K562 (cell line): ENCODE measurements around the gene GRSF1. TPM values are rescaled to one million over a fixed set of nuclear protein-coding genes. Genes with fewer than 3 reads are reported as not detected.

Experiments
- BACH1 ChIP-seq: fragments of 200-800 bp; sonication (Bioruptor generic); IDR thresholded peaks from 2 replicates; pipeline ENCODE4 v1.6.1; 2016; ENCODE audit warnings: missing genetic modification characterization, missing compliant biosample characterization
- CCNT2 ChIP-seq: IDR thresholded peaks from 2 replicates; pipeline ENCODE4 v1.6.1; 2011; ENCODE audit warnings: borderline replicate concordance, low read depth, mild to moderate bottlenecking, moderate library complexity, mixed read lengths, low read length; ENCODE audit not compliant: insufficient read length; ENCODE audit errors: extremely low read depth
- CREB1 ChIP-seq, 2 experiments: sonication (generic) in 1 of 2; formaldehyde crosslinking in 1 of 2; IDR thresholded peaks; 2 replicates each; pipeline versions ENCODE4 v1.6.1 to v1.8.0; 2012 to 2022; ENCODE audit warnings: inconsistent platforms in 1 of 2, mild to moderate bottlenecking in 1 of 2, missing genetic modification reagents in 1 of 2, moderate library complexity in 1 of 2
- EP300 ChIP-seq: IDR thresholded peaks from 2 replicates; pipeline ENCODE4 v1.6.1; 2012; ENCODE audit warnings: low read length, improper control_type of control experiment
- ESRRB ChIP-seq: fragments of 250-450 bp; sonication (Bioruptor Pico); IDR thresholded peaks from 2 replicates; pipeline ENCODE4 v1.5.0; 2020; ENCODE audit warnings: mild to moderate bottlenecking, moderate library complexity, borderline replicate concordance
- FOXA3 ChIP-seq, 2 experiments: fragments of 450-650 bp in 1 of 2; sonication (generic) in 1 of 2; formaldehyde crosslinking; IDR thresholded peaks in 1 of 2; conservative IDR thresholded peaks in 1 of 2; 2 replicates each; pipeline versions ENCODE4 v1.4.0 to v1.8.0; 2020 to 2022; ENCODE audit warnings: mild to moderate bottlenecking in 2 of 2, missing genetic modification reagents in 1 of 2
- HNRNPLL ChIP-seq: fragments of 200-400 bp; formaldehyde crosslinking; IDR thresholded peaks from 2 replicates; pipeline ENCODE4 v1.6.1; 2017; ENCODE audit warnings: low read length, low read depth, mild to moderate bottlenecking; ENCODE audit not compliant: poor library complexity, severe bottlenecking
- MAFG ChIP-seq: fragments of 450-650 bp; conservative IDR thresholded peaks from 2 replicates; pipeline ENCODE4 v1.6.1; 2016; ENCODE audit warnings: missing genetic modification characterization, missing compliant biosample characterization
- MCM7 ChIP-seq, 2 experiments: fragments of 450-650 bp; IDR thresholded peaks; 2 replicates each; pipeline ENCODE4 v1.6.1; 2016 to 2018
- MTA2 ChIP-seq: fragments of 450-650 bp; IDR thresholded peaks from 2 replicates; pipeline ENCODE4 v1.6.1; 2016; ENCODE audit warnings: low read depth
- MYNN ChIP-seq, 2 experiments: sonication (generic); formaldehyde crosslinking in 1 of 2; IDR thresholded peaks; 2 replicates each; pipeline versions ENCODE4 v1.5.0 to v1.6.1; 2016 to 2020; ENCODE audit warnings: antibody characterized with exemption in 1 of 2, missing genetic modification reagents in 1 of 2
- POLR2G ChIP-seq: fragments of 200-400 bp; formaldehyde crosslinking; IDR thresholded peaks from 2 replicates; pipeline ENCODE4 v1.6.1; 2017; ENCODE audit warnings: low read depth, mild to moderate bottlenecking, antibody characterized with exemption, low read length, moderate library complexity
- ZBED1 ChIP-seq: IDR thresholded peaks from 2 replicates; pipeline ENCODE4 v1.6.1; 2014
- ZFP36 ChIP-seq: fragments of 150-350 bp; IDR thresholded peaks from 2 replicates; pipeline ENCODE4 v1.6.1; 2018; ENCODE audit warnings: low read length, low read depth; ENCODE audit not compliant: partially characterized antibody
- ZNF347 ChIP-seq: fragments of 450-650 bp; formaldehyde crosslinking; IDR thresholded peaks from 2 replicates; pipeline ENCODE4 v1.4.0; 2020; ENCODE audit warnings: low read depth, mild to moderate bottlenecking, moderate library complexity
- ZSCAN32 ChIP-seq: fragments of 450-650 bp; formaldehyde crosslinking; IDR thresholded peaks from 2 replicates; pipeline ENCODE4 v1.4.0; 2020; ENCODE audit warnings: mild to moderate bottlenecking, moderate library complexity
- polyA plus RNA-seq, 8 experiments: library from polyadenylated mRNA; depleted of rRNA in 4 of 8; stranded (reverse) in 5 of 8; unstranded in 3 of 8; fragments of >200 nt; fragmentation: Nextera tagmentation in 2 of 8; fragmentation: Illumina TruSeq in 1 of 8; extraction: Ambion mirVana in 2 of 8; extraction: Trizol in 1 of 8; gene quantifications; 2 replicates each; pipeline versions ENCODE4 v1.2.1 to v1.2.3, GENCODE V29; 2011 to 2014; ENCODE audit warnings: inconsistent platforms in 1 of 8, missing spikeins in 1 of 8
- total RNA-seq, 7 experiments: library from RNA; depleted of rRNA in 6 of 7; stranded (reverse); fragments of >200 nt in 6 of 7; fragmentation: Illumina TruSeq in 2 of 7; extraction: Trizol in 2 of 7; gene quantifications; 2 replicates each; pipeline versions ENCODE4 v1.2.1 to v1.2.3, GENCODE V29; 2011 to 2021; ENCODE audit warnings: low replicate concordance in 1 of 7
- TF ChIP-seq, protein P1 (sequence below): sonication (generic); formaldehyde crosslinking; IDR thresholded peaks from 2 replicates; pipeline ENCODE4 v1.8.0; 2022; ENCODE audit warnings: mild to moderate bottlenecking, missing genetic modification reagents
- TF ChIP-seq, protein P2 (sequence below): fragments of 450-650 bp; IDR thresholded peaks from 2 replicates; pipeline ENCODE4 v1.6.1; 2016; ENCODE audit warnings: borderline replicate concordance
- TF ChIP-seq, protein P3 (sequence below): fragments of 450-650 bp; IDR thresholded peaks from 2 replicates; pipeline ENCODE4 v1.6.1; 2016; ENCODE audit warnings: missing biosample characterization, missing genetic modification characterization

The GRSF1 gene
- total and polyA plus RNA-seq, 9 of the 15 experiments (the other 6 are each of a cell fraction or from before 2014, with no cell fraction given) = 33.0 to 105 (median 76.0) TPM

DNA sequence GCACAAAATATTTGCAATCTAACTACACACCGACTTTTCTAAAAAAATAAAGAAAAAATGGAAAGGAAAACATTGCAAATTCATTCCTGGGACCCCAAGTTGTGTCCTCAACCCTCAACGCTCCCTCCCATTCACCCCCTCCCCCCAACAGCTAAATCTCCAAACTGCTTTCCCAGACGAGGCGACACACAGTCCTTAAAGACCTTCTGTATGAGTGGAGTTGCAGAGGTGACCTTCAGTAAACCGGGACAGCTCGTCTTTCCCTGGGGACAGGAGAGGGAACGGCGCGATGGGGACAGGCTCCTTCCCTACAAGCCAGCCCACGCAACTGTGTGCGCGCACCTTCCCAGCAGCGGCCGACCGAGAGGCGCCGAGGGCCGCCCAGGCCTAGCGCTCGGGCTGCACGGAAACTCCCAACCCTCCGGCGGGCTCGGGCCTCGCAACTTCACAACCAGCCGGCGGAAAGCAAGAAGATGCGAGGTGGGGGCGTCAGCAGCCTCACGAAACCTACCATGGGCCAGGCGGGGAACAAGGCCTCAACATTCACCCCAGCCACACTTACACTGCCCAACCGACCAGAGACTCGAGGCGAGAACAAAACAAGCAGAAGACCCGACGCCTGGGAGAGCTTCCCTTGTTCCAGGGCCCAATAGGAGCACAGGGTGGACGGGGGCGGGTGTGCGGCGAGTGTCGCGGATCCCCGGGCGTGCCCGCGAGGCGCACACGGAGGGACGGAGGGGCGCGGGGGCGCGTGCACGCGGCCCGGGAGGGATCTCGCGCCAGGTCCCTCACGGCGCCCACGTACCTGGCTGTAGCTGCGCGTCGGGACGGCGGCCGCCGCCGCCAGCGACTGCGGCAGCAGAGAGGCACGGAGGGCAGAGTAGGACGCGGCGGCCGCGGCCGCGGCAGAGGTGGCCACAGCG lies 763 bp downstream of the GRSF1 start (continued):
- TF ChIP-seq, protein P1, sequence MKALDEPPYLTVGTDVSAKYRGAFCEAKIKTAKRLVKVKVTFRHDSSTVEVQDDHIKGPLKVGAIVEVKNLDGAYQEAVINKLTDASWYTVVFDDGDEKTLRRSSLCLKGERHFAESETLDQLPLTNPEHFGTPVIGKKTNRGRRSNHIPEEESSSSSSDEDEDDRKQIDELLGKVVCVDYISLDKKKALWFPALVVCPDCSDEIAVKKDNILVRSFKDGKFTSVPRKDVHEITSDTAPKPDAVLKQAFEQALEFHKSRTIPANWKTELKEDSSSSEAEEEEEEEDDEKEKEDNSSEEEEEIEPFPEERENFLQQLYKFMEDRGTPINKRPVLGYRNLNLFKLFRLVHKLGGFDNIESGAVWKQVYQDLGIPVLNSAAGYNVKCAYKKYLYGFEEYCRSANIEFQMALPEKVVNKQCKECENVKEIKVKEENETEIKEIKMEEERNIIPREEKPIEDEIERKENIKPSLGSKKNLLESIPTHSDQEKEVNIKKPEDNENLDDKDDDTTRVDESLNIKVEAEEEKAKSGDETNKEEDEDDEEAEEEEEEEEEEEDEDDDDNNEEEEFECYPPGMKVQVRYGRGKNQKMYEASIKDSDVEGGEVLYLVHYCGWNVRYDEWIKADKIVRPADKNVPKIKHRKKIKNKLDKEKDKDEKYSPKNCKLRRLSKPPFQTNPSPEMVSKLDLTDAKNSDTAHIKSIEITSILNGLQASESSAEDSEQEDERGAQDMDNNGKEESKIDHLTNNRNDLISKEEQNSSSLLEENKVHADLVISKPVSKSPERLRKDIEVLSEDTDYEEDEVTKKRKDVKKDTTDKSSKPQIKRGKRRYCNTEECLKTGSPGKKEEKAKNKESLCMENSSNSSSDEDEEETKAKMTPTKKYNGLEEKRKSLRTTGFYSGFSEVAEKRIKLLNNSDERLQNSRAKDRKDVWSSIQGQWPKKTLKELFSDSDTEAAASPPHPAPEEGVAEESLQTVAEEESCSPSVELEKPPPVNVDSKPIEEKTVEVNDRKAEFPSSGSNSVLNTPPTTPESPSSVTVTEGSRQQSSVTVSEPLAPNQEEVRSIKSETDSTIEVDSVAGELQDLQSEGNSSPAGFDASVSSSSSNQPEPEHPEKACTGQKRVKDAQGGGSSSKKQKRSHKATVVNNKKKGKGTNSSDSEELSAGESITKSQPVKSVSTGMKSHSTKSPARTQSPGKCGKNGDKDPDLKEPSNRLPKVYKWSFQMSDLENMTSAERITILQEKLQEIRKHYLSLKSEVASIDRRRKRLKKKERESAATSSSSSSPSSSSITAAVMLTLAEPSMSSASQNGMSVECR = peak; percentile 77
- TF ChIP-seq EP300 = no peak
- no peak for TF ChIP-seq MAFG (tag)
- no peak for TF ChIP-seq MCM7 (IDR thresholded peaks at IDR 0.05)
- TF ChIP-seq POLR2G = peak; percentile 83; the same call in 1 of the 2 replicates
- TF ChIP-seq, protein P2, sequence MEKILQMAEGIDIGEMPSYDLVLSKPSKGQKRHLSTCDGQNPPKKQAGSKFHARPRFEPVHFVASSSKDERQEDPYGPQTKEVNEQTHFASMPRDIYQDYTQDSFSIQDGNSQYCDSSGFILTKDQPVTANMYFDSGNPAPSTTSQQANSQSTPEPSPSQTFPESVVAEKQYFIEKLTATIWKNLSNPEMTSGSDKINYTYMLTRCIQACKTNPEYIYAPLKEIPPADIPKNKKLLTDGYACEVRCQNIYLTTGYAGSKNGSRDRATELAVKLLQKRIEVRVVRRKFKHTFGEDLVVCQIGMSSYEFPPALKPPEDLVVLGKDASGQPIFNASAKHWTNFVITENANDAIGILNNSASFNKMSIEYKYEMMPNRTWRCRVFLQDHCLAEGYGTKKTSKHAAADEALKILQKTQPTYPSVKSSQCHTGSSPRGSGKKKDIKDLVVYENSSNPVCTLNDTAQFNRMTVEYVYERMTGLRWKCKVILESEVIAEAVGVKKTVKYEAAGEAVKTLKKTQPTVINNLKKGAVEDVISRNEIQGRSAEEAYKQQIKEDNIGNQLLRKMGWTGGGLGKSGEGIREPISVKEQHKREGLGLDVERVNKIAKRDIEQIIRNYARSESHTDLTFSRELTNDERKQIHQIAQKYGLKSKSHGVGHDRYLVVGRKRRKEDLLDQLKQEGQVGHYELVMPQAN = 0 out of 2 replicates have a peak, but pooled peaks have one; percentile 41
- TF ChIP-seq CCNT2 = no peak
- no peak for TF ChIP-seq ZSCAN32 (CRISPR knock-in tag)
- TF ChIP-seq ZFP36 = no peak
- TF ChIP-seq BACH1 (tag) = no peak
- peak in 1 of 2 experiments; percentile 27; a peak in 1 of 4 replicates for TF ChIP-seq FOXA3 (CRISPR knock-in tag; conservative IDR thresholded peaks at IDR 0.05 in 1 of 2, IDR thresholded peaks at IDR 0.05 in 1 of 2)
- TF ChIP-seq HNRNPLL = no peak
- no peak for TF ChIP-seq ESRRB
- no peak for TF ChIP-seq ZNF347 (CRISPR knock-in tag)
- TF ChIP-seq, protein P3, sequence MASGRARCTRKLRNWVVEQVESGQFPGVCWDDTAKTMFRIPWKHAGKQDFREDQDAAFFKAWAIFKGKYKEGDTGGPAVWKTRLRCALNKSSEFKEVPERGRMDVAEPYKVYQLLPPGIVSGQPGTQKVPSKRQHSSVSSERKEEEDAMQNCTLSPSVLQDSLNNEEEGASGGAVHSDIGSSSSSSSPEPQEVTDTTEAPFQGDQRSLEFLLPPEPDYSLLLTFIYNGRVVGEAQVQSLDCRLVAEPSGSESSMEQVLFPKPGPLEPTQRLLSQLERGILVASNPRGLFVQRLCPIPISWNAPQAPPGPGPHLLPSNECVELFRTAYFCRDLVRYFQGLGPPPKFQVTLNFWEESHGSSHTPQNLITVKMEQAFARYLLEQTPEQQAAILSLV = no peak
- TF ChIP-seq MYNN (IDR thresholded peaks at IDR 0.05) = no peak; the same call in 1 of the 2 replicates
- TF ChIP-seq MYNN (CRISPR knock-in tag; IDR thresholded peaks at IDR 0.05) = no peak
- peak; percentile 30; the same call in 1 of the 2 replicates for TF ChIP-seq CREB1 (IDR thresholded peaks at IDR 0.05)
- TF ChIP-seq CREB1 (CRISPR knock-in tag; IDR thresholded peaks at IDR 0.05) = 0 out of 2 replicates have a peak, but pooled peaks have one; percentile 42
- TF ChIP-seq ZBED1 = no peak
- no peak for TF ChIP-seq MTA2
